Skeletal muscle satellite cell (primary cell): ENCODE measurements around the gene OR52B4. TPM values are rescaled to one million over a fixed set of nuclear protein-coding genes. Genes with fewer than 3 reads are reported as not detected.
"Not testable (repeated sequence)": the region's sequence is repeated elsewhere in the genome, so short reads cannot be mapped to it uniquely, and the experiment has no call there.

ENCODE experiments used
- H3K27me3 ChIP-seq: 2 replicates; pipeline ENCODE4 v1.7.0; 2013; ENCODE audit warnings: low read length; ENCODE audit not compliant: control insufficient read depth, insufficient read depth
- H3K36me3 ChIP-seq: 2 replicates; pipeline ENCODE4 v1.7.0; 2013; ENCODE audit warnings: mild to moderate bottlenecking, control low read depth, low read length; ENCODE audit not compliant: insufficient read depth
- H3K4me1 ChIP-seq: 2 replicates; pipeline ENCODE4 v1.7.0; 2013; ENCODE audit warnings: low read length; ENCODE audit not compliant: control insufficient read depth, insufficient read depth
- H3K4me2 ChIP-seq: 2 replicates; pipeline ENCODE4 v1.7.0; 2013; ENCODE audit warnings: mild to moderate bottlenecking, low read length
- H3K4me3 ChIP-seq: 2 replicates; pipeline ENCODE4 v1.7.0; 2013; ENCODE audit warnings: low read length
- H3K9ac ChIP-seq: 2 replicates; pipeline ENCODE4 v1.7.0; 2013; ENCODE audit warnings: mild to moderate bottlenecking, low read depth, low read length, moderate library complexity
- H3K9me3 ChIP-seq: replicated peaks from 2 replicates; pipeline ENCODE4 v1.7.0; 2013; ENCODE audit warnings: mild to moderate bottlenecking, control low read depth, low read length
- total RNA-seq: library from RNA; depleted of rRNA; stranded (reverse); fragments of >200 nt; gene quantifications from 2 replicates; pipeline ENCODE4 v1.2.3, GENCODE V29; 2012; rRNA removed

Gene OR52B4
- not detected in 2 replicates for total RNA-seq

DNA sequence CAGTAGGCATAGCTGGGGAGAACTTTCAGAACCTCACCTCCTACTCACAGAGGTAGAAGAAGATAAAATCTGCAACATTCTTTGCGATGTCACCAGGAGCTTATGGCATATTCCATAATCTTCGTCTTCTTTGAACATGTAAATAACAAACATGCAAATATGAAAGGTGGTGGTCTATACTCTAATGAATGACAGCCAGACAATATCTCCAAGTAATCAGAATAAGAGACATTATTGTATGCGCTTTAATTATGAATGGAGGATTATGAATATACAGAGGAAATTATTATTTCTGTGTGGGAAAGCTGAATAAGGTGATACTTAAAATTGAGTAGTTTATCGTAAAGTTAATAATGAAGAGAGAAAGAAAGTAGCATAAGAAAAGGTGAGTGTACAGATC, at the start of gene OR52B4:
Gene OR52B4, minus strand, starts transcription at position 101 of the 400 bp plus-strand sequence. Its CDS starts 91 bp downstream, at position 10.
- Histone ChIP-seq H3K4me2 (no peak within 1 kb of the TSS), H3K36me3 (no peaks in the 10 kb centered on the region)

DNA sequence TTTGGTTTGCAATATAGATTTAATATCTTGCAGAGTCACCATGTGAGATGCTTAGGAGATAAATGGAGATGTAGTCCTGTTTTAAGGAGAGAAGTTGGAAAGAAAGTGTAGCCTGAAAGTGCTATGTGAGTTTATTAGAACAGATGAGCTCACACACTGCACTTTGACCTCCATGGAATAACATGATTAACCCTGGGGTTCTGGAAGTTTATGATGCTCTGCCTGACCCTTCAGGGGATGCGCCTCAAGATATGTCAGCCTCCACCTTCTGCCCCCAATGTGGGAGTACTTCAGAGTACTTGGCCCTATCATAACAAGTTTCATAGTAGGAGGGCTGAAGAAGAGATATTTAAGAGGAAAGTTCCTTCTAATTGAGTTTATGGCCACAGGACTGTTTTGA, 48.6 kb upstream of the OR52B4 start:
- H3K27me3 ChIP-seq: peaks cover 7% of the 10 kb centered on the region

More for the DNA sequence above, at the start of gene OR52B4:
- H3K4me1 ChIP-seq: no peaks in the 10 kb centered on the region
- no peaks in the 10 kb centered on the region for H3K9me3 ChIP-seq
- no peak within 1 kb of the TSS for H3K9ac ChIP-seq
- H3K4me3 ChIP-seq: no peak within 1 kb of the TSS
- no peaks in the 10 kb centered on the region for H3K27me3 ChIP-seq

DNA sequence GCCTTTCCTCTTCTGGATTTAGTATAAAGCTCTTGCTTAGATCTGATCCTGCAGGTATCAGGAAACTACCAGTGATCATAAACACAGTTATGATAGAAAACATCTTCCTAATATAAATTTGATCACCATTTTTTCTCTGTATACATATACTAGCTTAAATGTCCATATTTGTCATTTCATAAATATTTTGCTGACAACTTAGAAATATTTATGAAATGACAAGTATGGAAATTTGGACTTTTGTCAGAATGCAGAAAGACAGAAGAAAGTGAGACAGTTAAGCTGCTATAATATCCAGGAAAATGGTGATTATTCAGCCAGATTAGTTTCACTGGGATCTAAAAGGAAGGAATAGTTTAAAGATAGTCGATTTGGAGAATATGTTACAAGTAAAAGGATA, 48.1 kb upstream of the OR52B4 start:
- Histone ChIP-seq H3K27me3 (peaks cover 7% of the 10 kb centered on the region), H3K4me2 (no peak overlapping the region), H3K4me1 (no peaks in the 10 kb centered on the region), H3K4me3 (no peak overlapping the region), H3K9me3 (no peaks in the 10 kb centered on the region), H3K36me3 (no peaks in the 10 kb centered on the region), H3K9ac (no peak overlapping the region)

More for the DNA sequence above, 48.6 kb upstream of the OR52B4 start:
- Histone ChIP-seq H3K4me3 (no peak overlapping the region), H3K36me3 (no peaks in the 10 kb centered on the region), H3K4me2 (no peak overlapping the region), H3K4me1 (no peaks in the 10 kb centered on the region), H3K9me3 (no peaks in the 10 kb centered on the region), H3K9ac (no peak overlapping the region)

DNA sequence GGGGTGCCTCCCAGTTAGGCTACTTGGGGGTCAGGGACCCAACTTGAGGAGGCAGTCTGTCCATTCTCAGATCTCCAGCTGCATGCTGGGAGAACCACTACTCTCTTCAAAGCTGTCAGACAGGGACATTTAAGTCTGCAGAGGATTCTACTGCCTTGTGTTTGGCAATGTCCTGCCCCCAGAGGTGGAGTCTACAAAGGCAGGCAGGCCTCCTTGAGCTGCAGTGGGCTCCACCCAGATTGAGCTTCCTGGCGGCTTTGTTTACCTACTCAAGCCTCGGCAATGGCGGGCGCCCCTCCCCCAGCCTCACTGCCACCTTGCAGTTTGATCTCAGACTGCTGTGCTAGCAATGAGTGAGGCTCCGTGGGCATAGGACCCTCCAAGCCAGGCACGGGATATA, 38.0 kb upstream of the OR52B4 start:
- H3K4me1 ChIP-seq, H3K9ac ChIP-seq, H3K4me2 ChIP-seq, H3K27me3 ChIP-seq, H3K36me3 ChIP-seq, H3K4me3 ChIP-seq, H3K9me3 ChIP-seq: not testable (repeated sequence)

DNA sequence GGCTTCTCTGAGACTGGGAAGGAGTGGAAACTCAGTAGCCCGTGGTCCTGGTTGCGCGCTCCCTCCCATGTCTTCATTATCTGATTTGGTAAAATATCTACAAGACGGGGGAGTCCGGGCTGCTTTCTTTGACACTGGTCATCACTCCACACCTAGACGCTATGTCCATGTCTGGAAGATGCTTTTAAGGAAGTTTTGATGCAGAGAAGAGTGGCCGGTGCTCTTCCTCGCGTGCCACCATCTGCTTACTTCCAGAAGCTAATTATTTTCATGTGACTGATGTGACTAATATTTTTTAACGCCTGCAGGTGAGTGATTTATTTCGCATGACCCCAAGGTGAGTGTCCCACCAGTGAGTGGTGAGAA, 25.7 kb upstream of the OR52B4 start:
- no peak overlapping the region for H3K9ac ChIP-seq

DNA sequence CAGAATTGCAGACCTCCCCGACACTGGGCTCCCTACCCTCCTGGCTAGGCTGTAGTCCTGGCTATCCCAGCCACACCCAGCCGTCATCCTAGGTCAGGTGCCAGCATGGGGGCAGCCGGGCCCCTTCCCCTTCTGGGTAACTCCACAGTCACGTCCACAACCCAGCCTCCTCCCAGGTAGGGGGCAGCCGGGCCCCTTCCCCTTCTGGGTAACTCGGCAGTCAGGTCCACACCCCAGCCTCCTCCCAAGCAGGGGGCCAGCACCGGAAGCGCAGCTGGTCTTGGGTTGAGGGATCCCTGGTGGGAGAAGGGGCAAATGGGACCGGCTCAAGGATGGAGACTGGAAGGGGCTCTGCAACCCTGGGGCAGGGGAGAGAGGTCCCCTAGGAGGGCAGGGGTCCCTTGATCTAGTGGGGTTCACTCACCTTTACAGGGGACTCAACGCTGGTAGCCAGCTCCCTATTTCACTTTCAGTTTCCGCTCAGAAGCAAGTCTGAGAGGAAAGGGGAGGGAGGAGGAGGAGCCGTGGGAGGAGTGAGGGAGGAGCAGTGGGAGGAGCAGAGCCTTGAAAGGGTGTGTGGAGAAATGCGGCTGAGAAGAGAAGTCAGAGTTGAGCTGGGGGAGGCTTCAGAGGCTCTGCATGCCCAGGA, 25.1 kb upstream of the OR52B4 start, which contains the start of gene TRIM21:
Gene TRIM21, minus strand, starts transcription at position 494 of the 649 bp plus-strand sequence. CDS start 3,293 bp downstream, outside the sequence.
- Histone ChIP-seq H3K9me3 (no peaks in the 10 kb centered on the region), H3K27me3 (no peaks in the 10 kb centered on the region), H3K4me3 (peak within 1 kb of the TSS; percentile 88), H3K4me2 (peak within 1 kb of the TSS; percentile 84), H3K9ac (peak within 1 kb of the TSS; percentile 85), H3K36me3 (peaks cover 17% of the 10 kb centered on the region), H3K4me1 (peaks cover 5% of the 10 kb centered on the region)

More for the DNA sequence above, 25.7 kb upstream of the OR52B4 start:
- Histone ChIP-seq H3K36me3 (peaks cover 12% of the 10 kb centered on the region), H3K9me3 (no peaks in the 10 kb centered on the region), H3K4me3 (peak overlapping the region; percentile 88), H3K4me2 (peak overlapping the region; percentile 84), H3K4me1 (peaks cover 5% of the 10 kb centered on the region), H3K27me3 (no peaks in the 10 kb centered on the region)

DNA sequence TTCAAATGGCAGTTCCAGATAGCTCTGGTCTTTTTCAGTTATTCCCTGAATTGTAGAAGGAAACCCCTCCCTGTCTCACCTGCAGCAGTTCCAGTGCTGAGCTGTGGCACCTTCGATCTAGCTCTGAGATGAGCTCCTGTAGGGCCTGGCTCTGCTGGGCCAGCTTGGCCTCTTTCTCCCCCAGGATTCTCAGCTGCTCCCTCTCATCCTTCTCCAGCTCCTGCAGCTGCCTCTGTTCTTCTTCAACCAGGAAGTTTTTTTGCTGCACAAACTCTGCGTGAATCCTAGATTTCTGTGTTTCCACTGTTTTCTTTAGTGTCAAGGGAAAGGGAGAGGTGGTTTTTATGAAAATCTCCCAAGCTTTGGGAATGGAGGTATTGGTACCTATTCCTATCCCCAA, 20.0 kb upstream of the OR52B4 start:
- H3K4me1 ChIP-seq: peaks cover 5% of the 10 kb centered on the region
- H3K27me3 ChIP-seq: no peaks in the 10 kb centered on the region
- H3K36me3 ChIP-seq: peaks cover 34% of the 10 kb centered on the region
- H3K9me3 ChIP-seq: no peaks in the 10 kb centered on the region
- H3K4me2 ChIP-seq: no peak overlapping the region
- no peak overlapping the region for H3K4me3 ChIP-seq
- H3K9ac ChIP-seq: no peak overlapping the region

DNA sequence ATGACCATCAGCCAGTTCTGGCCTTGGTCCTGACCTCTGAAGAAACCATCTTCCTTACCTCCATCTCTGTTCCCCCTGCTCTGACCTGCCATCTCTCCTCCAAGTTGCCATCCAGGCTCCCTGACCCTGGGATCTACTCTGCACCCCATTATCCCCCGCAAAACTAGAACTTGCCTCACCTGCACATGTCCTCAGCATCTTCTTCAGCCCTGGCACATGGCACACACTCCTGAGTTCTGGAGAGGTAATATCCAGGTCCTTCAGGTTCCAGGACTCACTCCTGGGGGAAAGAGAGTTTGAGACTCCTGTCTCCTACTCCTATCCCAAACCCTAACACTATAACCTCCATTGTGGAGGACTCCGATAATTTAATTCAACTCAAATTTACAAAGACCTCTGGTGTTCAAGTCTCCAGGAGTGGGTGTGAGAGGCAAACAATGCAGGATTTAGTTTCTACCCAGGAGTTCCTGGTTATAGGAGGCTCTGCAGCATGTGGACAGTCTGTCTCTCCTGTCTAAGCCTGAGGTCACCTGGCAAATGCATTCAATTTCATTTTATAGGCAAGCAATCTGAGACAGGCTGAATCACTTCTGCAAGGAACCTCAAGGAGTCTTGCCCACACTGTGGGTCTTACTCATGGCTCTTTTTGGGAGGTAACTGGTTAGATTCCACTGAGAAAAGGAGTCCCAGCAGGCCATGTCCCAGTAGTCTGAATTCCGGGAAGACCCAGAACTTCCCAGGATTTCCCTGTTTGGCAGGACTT, 18.0 kb upstream of the OR52B4 start:
- no peaks in the 10 kb centered on the region for H3K27me3 ChIP-seq
- H3K4me1 ChIP-seq: no peaks in the 10 kb centered on the region
- no peak overlapping the region for H3K4me2 ChIP-seq
- no peak overlapping the region for H3K4me3 ChIP-seq
- no peak overlapping the region for H3K9ac ChIP-seq
- no peaks in the 10 kb centered on the region for H3K9me3 ChIP-seq
- peaks cover 34% of the 10 kb centered on the region for H3K36me3 ChIP-seq

DNA sequence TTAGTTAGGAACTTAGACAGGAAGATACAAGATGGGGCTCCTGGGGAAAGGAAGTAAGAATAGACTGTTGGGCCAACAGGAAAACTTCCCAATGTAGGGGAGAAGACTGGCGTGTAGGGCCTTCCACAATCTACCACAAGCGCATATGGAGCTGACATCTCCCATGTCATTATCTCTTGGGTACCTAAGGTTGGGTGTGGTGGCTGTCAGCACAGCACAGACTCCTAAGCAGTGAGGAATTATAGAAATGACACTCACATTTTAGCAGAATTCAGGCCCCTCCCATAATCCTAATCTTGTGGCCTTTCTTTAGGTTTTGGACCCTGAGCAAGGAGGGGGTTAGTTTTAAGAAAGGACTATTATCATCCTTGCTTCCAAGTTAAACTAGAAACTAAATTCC, 13.7 kb upstream of the OR52B4 start:
- no peaks in the 10 kb centered on the region for H3K4me1 ChIP-seq
- no peak overlapping the region for H3K4me3 ChIP-seq
- no peak overlapping the region for H3K9ac ChIP-seq
- peaks cover 10% of the 10 kb centered on the region for H3K27me3 ChIP-seq
- no peak overlapping the region for H3K4me2 ChIP-seq
- H3K36me3 ChIP-seq: peaks cover 16% of the 10 kb centered on the region
- no peaks in the 10 kb centered on the region for H3K9me3 ChIP-seq

DNA sequence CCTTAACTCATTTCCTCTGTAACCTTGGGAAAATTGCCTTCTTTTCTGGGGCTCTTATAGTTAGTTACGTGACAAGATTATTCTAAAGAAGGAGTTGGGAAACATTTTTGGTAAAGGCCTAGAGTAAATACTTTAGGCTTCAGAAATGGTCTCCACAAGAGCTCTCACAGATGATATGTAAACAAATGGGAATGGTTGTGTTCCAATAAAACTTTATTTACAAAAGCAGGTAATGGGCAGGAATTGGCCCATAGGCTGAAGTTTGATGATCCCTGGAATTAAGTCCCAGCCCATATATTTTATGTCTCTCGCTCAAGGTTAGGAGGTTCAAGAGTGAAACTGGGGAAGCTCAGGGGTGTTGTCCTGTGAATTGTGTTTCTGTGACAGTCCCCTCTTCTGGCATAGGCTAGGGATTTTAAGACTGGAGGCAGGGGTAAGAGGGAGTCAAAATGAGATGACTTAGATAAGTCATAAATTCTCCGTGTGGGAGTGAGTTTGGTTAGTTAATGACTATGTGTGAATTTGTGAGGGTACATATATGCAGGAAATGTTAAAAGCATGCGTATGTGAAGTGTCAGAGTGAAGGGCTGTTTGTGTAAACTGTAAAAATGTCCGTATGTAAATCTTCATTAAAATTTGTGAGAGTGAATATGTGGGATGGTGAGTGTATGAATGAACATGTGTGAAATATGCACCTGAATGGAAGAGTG, 7.4 kb upstream of the OR52B4 start:
- Histone ChIP-seq H3K4me1 (no peaks in the 10 kb centered on the region), H3K4me2 (no peak overlapping the region), H3K36me3 (no peaks in the 10 kb centered on the region), H3K27me3 (peaks cover 16% of the 10 kb centered on the region), H3K4me3 (no peak overlapping the region), H3K9ac (no peak overlapping the region), H3K9me3 (no peaks in the 10 kb centered on the region)

DNA sequence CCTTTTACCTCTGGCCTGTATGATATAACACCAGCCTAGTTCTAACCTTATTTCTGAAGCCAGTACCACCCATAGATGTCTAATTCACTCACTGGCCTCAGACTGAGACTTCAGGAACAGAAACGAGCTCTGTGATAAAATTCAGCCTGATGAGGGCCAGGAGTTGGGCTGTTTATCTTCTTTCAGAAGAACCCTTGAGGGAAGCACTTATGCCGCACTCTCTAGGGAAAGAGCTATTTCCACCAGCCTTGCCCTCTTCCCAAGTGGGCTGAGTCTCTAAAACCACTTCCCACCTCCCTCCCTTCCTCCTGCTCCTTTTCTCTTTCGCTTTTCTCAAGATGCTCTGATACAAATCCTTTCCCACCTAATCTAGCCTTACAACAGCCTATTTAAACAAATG, 2.0 kb upstream of the OR52B4 start:
- H3K4me2 ChIP-seq: no peak overlapping the region

More for the DNA sequence above, 2.0 kb upstream of the OR52B4 start:
- H3K4me3 ChIP-seq: no peak overlapping the region
- no peaks in the 10 kb centered on the region for H3K4me1 ChIP-seq
- H3K27me3 ChIP-seq: peaks cover under 1% of the 10 kb centered on the region
- H3K9me3 ChIP-seq: no peaks in the 10 kb centered on the region
- no peak overlapping the region for H3K9ac ChIP-seq
- no peaks in the 10 kb centered on the region for H3K36me3 ChIP-seq
